H1 (cell line): ENCODE results near the gene ZNF648. TPM values are rescaled to one million over a fixed set of nuclear protein-coding genes. Genes with fewer than 3 reads are reported as not detected.

ENCODE experiments used
- CTCF ChIA-PET: fragments of 300-600 bp; sonication (Branson Sonifier 250); formaldehyde crosslinking; loops from one replicate; lab custom pipeline; 2021; ENCODE audit not compliant: partially characterized antibody; lab: Charles Lee
- POLR2A ChIA-PET: fragments of 300-600 bp; sonication (Branson Sonifier 250); formaldehyde crosslinking; loops from one replicate; lab custom pipeline; 2021; ENCODE audit warnings: inconsistent platforms; ENCODE audit not compliant: partially characterized antibody; lab: Charles Lee
- DNase-seq, 2 experiments: peaks; one replicate each; pipeline versions ENCODE4 v3.0.0 to v3.0.0-alpha.2; 2010 to 2022; ENCODE audit warnings: low spot score in 2 of 2, low read depth in 1 of 2, mixed read lengths in 1 of 2
- FAIRE-seq: peaks from 2 replicates; lab custom pipeline; 2011; peaks lifted over from hg19 to GRCh38; lab: Jason Lieb, UNC
- H2AFZ ChIP-seq: 2 replicates; pipeline ENCODE4 v1.8.1; 2012; ENCODE audit warnings: low read length, inconsistent platforms
- H2AK5ac ChIP-seq: 2 replicates; pipeline ENCODE4 v1.6.1; 2013; ENCODE audit warnings: low read depth, low read length
- H2BK120ac ChIP-seq: replicated peaks from 2 replicates; pipeline ENCODE3; 2013; ENCODE audit warnings: low read depth, low read length, inconsistent platforms
- H2BK12ac ChIP-seq: 2 replicates; pipeline ENCODE4 v1.6.1; 2013; ENCODE audit warnings: low read depth, low read length
- H2BK15ac ChIP-seq: 2 replicates; pipeline ENCODE4 v1.6.1; 2013; ENCODE audit warnings: low read length
- H2BK20ac ChIP-seq: 2 replicates; pipeline ENCODE4 v1.6.1; 2013; ENCODE audit warnings: low read length
- H2BK5ac ChIP-seq: 2 replicates; pipeline ENCODE4 v1.6.1; 2013; ENCODE audit warnings: low read depth, low read length
- H3K14ac ChIP-seq: 2 replicates; pipeline ENCODE4 v1.6.1; 2013; ENCODE audit warnings: inconsistent platforms; ENCODE audit not compliant: insufficient read length
- H3K18ac ChIP-seq: 2 replicates; pipeline ENCODE4 v1.6.1; 2013; ENCODE audit warnings: low read length; ENCODE audit errors: extremely low read depth
- H3K23ac ChIP-seq: 2 replicates; pipeline ENCODE4 v1.6.1; 2013; ENCODE audit warnings: inconsistent platforms; ENCODE audit not compliant: insufficient read length
- H3K23me2 ChIP-seq: 2 replicates; pipeline ENCODE4 v1.6.1; 2013; ENCODE audit warnings: low read depth, low read length
- H3K27ac ChIP-seq: 2 replicates; pipeline ENCODE4 v1.6.1; 2011; ENCODE audit warnings: low read depth, low read length, inconsistent platforms
- H3K27me3 ChIP-seq, 4 experiments: replicated peaks in 1 of 4; 1 replicate in 1 of 4; 2 replicates in 3 of 4; pipeline versions ENCODE4 v1.6.1 to v1.8.1; 2011 to 2013; ENCODE audit warnings: low read length in 3 of 4, mild to moderate bottlenecking in 3 of 4, inconsistent platforms in 2 of 4, mixed read lengths in 2 of 4, moderate library complexity in 1 of 4; ENCODE audit not compliant: control insufficient read depth in 3 of 4, insufficient read depth in 3 of 4; ENCODE audit errors: extremely low read depth in 1 of 4
- H3K36me3 ChIP-seq, 4 experiments: 2 replicates each; pipeline versions ENCODE4 v1.6.1 to v1.8.1; 2011 to 2013; ENCODE audit warnings: mild to moderate bottlenecking in 4 of 4, low read length in 3 of 4, moderate library complexity in 2 of 4, control low read depth in 1 of 4, inconsistent platforms in 1 of 4; ENCODE audit not compliant: insufficient read depth in 4 of 4, control insufficient read depth in 2 of 4
- H3K4ac ChIP-seq: replicated peaks from 2 replicates; pipeline ENCODE3; 2013; ENCODE audit warnings: low read length, low read depth, mixed read lengths, inconsistent platforms; ENCODE audit not compliant: insufficient read length
- H3K4me1 ChIP-seq, 4 experiments: replicated peaks in 1 of 4; 1 replicate in 1 of 4; 2 replicates in 3 of 4; pipeline versions ENCODE4 v1.6.1 to v1.8.1; 2011 to 2013; ENCODE audit warnings: low read length in 3 of 4, inconsistent platforms in 2 of 4, mixed read lengths in 1 of 4; ENCODE audit not compliant: insufficient read depth in 4 of 4, control insufficient read depth in 3 of 4
- H3K4me2 ChIP-seq, 2 experiments: 2 replicates each; pipeline versions ENCODE4 v1.6.1 to v1.8.1; 2011 to 2013; ENCODE audit warnings: low read depth in 2 of 2, low read length in 2 of 2, control low read depth in 1 of 2, inconsistent platforms in 1 of 2, mild to moderate bottlenecking in 1 of 2; ENCODE audit not compliant: insufficient read depth in 1 of 2
- H3K4me3 ChIP-seq, 4 experiments: fragments of 200-600, 300-600 bp in 1 of 4; sonication (generic), shearing (Covaris generic), sonication (Bioruptor Twin) in 1 of 4; 2 replicates each; pipeline versions ENCODE4 v1.5.1 to v1.8.1; 2011 to 2016; ENCODE audit warnings: low read length in 4 of 4, low read depth in 3 of 4, control low read depth in 2 of 4, inconsistent platforms in 2 of 4, mild to moderate bottlenecking in 2 of 4, mixed read lengths in 1 of 4, moderate library complexity in 1 of 4; ENCODE audit not compliant: insufficient read depth in 2 of 4; ENCODE audit errors: extremely low read depth in 1 of 4
- H3K56ac ChIP-seq: replicated peaks from 2 replicates; pipeline ENCODE3; 2013; ENCODE audit warnings: low read depth, mild to moderate bottlenecking, mixed read lengths, low read length, inconsistent platforms; ENCODE audit not compliant: insufficient read length
- H3K79me1 ChIP-seq: 2 replicates; pipeline ENCODE4 v1.6.1; 2013; ENCODE audit warnings: low read depth, low read length, control low read depth
- H3K79me2 ChIP-seq, 2 experiments: 2 replicates each; pipeline versions ENCODE4 v1.6.1 to v1.8.1; 2012 to 2013; ENCODE audit warnings: low read length in 2 of 2, mild to moderate bottlenecking in 2 of 2, inconsistent platforms in 1 of 2; ENCODE audit not compliant: insufficient read depth in 2 of 2, control insufficient read depth in 1 of 2
- H3K9ac ChIP-seq, 4 experiments: replicated peaks in 1 of 4; 1 replicate in 1 of 4; 2 replicates in 3 of 4; pipeline versions ENCODE4 v1.6.1 to v1.8.1; 2011 to 2013; ENCODE audit warnings: low read depth in 3 of 4, low read length in 3 of 4, control low read depth in 2 of 4, mild to moderate bottlenecking in 2 of 4, moderate library complexity in 2 of 4, inconsistent platforms in 1 of 4; ENCODE audit errors: extremely low read depth in 1 of 4
- H3K9me3 ChIP-seq, 2 experiments: 2 replicates each; pipeline versions ENCODE4 v1.6.1 to v1.8.1; 2012 to 2013; ENCODE audit warnings: mild to moderate bottlenecking in 2 of 2, moderate library complexity in 2 of 2, control low read depth in 1 of 2, inconsistent platforms in 1 of 2, low read depth in 1 of 2, low read length in 1 of 2, mixed read lengths in 1 of 2; ENCODE audit not compliant: insufficient read depth in 2 of 2
- H4K20me1 ChIP-seq, 2 experiments: replicated peaks in 1 of 2; 2 replicates each; pipeline versions ENCODE3 to v1.8.1; 2011 to 2013; ENCODE audit warnings: inconsistent platforms in 2 of 2, low read length in 2 of 2, mild to moderate bottlenecking in 1 of 2; ENCODE audit not compliant: insufficient read depth in 2 of 2, control insufficient read depth in 1 of 2
- H4K5ac ChIP-seq: 2 replicates; pipeline ENCODE4 v1.6.1; 2013; ENCODE audit warnings: low read length, low read depth, mixed read lengths, inconsistent platforms; ENCODE audit not compliant: insufficient read length
- H4K8ac ChIP-seq: 2 replicates; pipeline ENCODE4 v1.8.0; 2013; ENCODE audit warnings: mild to moderate bottlenecking, moderate library complexity, low read length, inconsistent platforms; ENCODE audit not compliant: insufficient read depth; ENCODE audit errors: extremely low read depth
- H4K91ac ChIP-seq: replicated peaks from 2 replicates; pipeline ENCODE3; 2013; ENCODE audit warnings: low read length, mixed read lengths, inconsistent platforms; ENCODE audit not compliant: insufficient read length
- BRCA1 ChIP-seq: IDR thresholded peaks from 2 replicates; pipeline ENCODE4 v1.6.1; 2012; ENCODE audit warnings: low read depth, low read length, improper control_type of control experiment
- CREB1 ChIP-seq: IDR thresholded peaks from 2 replicates; pipeline ENCODE4 v1.6.1; 2012; ENCODE audit warnings: inconsistent platforms
- EGR1 ChIP-seq: IDR thresholded peaks from 2 replicates; pipeline ENCODE4 v1.6.1; 2011; ENCODE audit warnings: low read depth, low read length, borderline replicate concordance
- EP300 ChIP-seq, 2 experiments: IDR thresholded peaks; 1 replicate in 1 of 2; 2 replicates in 1 of 2; pipeline ENCODE4 v1.6.1; 2011 to 2012; ENCODE audit warnings: low read depth in 2 of 2, low read length in 2 of 2, mild to moderate bottlenecking in 2 of 2, borderline replicate concordance in 1 of 2, inconsistent platforms in 1 of 2, moderate library complexity in 1 of 2
- GTF2F1 ChIP-seq: IDR thresholded peaks from 2 replicates; pipeline ENCODE4 v1.6.1; 2012; ENCODE audit warnings: low read depth, low read length, improper control_type of control experiment, borderline replicate concordance
- KDM4A ChIP-seq: IDR thresholded peaks from one replicate; pipeline ENCODE4 v1.7.1; 2012; ENCODE audit warnings: low read depth, mild to moderate bottlenecking, moderate library complexity, low read length, inconsistent platforms; ENCODE audit not compliant: severe bottlenecking
- POLR2A ChIP-seq, 2 experiments: IDR thresholded peaks; 1 replicate in 1 of 2; 2 replicates in 1 of 2; pipeline ENCODE4 v1.6.1; 2011; ENCODE audit warnings: low read depth in 2 of 2, low read length in 2 of 2, mild to moderate bottlenecking in 2 of 2; ENCODE audit errors: control extremely low read depth in 1 of 2
- SP1 ChIP-seq: IDR thresholded peaks from 2 replicates; pipeline ENCODE4 v1.6.1; 2011; ENCODE audit warnings: low read depth, low read length
- WGBS, 2 experiments: shearing (Covaris generic) in 1 of 2; methylation state at CpG; one replicate each; pipeline versions ENCODE4 v1.1.6 to v1.1.7; 2013 to 2015; ENCODE audit warnings: low lambda C conversion rate in 2 of 2, mixed read lengths in 2 of 2, inconsistent platforms in 1 of 2, low coverage in 1 of 2, missing lambda C conversion rate in 1 of 2; ENCODE audit not compliant: insufficient replicate concordance in 2 of 2, insufficient coverage in 1 of 2, insufficient read length in 1 of 2; ENCODE audit errors: extremely low coverage in 1 of 2, missing lambda C conversion rate in 1 of 2; 5-methylcytosine and 5-hydroxymethylcytosine counted together
- polyA plus RNA-seq, 7 experiments: library from polyadenylated mRNA; depleted of rRNA in 3 of 7; stranded (reverse) in 5 of 7; unstranded in 2 of 7; fragments of >200 nt in 5 of 7; fragments of 200-250 nt in 2 of 7; gene quantifications; 1 replicate in 5 of 7; 2 replicates in 1 of 7; 4 replicates in 1 of 7; pipeline versions ENCODE4 v1.2.1 to v1.2.3, GENCODE V29; 2011 to 2013; ENCODE audit warnings: missing spikeins in 2 of 7, mixed read lengths in 2 of 7
- total RNA-seq: library from RNA; stranded (reverse); fragmentation: NEBNext Ultra II Directional; extraction: Animal tissue kit (Norgen Biotek cat#: 25700); gene quantifications from 2 replicates; pipeline ENCODE4 v1.2.1, GENCODE V29; 2021
- TF ChIP-seq, protein P1 (sequence below): IDR thresholded peaks from 2 replicates; pipeline ENCODE4 v1.6.1; 2012; ENCODE audit warnings: low read length, inconsistent platforms
- TF ChIP-seq, protein P2 (sequence below): IDR thresholded peaks from 2 replicates; pipeline ENCODE4 v1.6.1; 2012; ENCODE audit warnings: inconsistent platforms

Gene ZNF648
- total and polyA plus RNA-seq, 2 of the 8 experiments (the other 6 are each of a cell fraction or from before 2014, with no cell fraction given) = 0.20 to 0.53 TPM

DNA sequence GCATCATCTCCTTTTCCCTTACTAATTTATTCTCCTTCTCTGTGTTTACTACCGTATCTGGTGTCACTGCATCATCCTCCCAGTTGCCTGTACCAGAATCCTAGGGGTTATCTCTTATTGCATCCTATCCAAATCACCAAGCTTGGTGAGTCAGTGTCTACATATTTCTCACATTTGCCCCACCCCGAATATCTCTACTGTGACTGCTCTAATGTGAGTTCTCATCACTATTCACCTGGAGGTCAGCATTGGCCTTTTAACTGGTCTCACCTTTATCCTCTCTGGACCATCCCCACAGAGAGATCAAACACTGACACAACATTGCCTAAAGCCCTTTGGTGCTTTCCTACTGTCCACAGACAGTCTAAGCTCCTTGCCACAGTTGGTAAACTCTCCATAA is 45.7 kb upstream of the ZNF648 start:
- H3K56ac ChIP-seq = no peak overlapping the region
- no peak overlapping the region for H2AFZ ChIP-seq
- no peak for DNase-seq
- H3K4me1 ChIP-seq = peaks cover 0 to 3% (median under 1%) of the 10 kb centered on the region in 4 experiments; a peak in 5 of 7 replicates
- H2BK12ac ChIP-seq = peak overlapping the region; percentile 72; the same call in 1 of the 2 replicates
- H2AK5ac ChIP-seq = no peak overlapping the region
- H3K27ac ChIP-seq = no peak overlapping the region
- ChIA-PET CTCF (interaction anchor here (1.0 to 4.4 kb wide), 4 partner anchors 9 to 376 kb away, joined by 3 to 27 read pairs (median 10); no protein-coding TSS in a partner anchor), POLR2A (no interaction called here)
- no peak overlapping the region for H4K8ac ChIP-seq
- no peak overlapping the region for H3K9ac ChIP-seq
- no peak for FAIRE-seq
- no peak overlapping the region for H2BK5ac ChIP-seq
- H4K20me1 ChIP-seq = no peaks in the 10 kb centered on the region
- no peak overlapping the region for H3K4me2 ChIP-seq
- H3K79me1 ChIP-seq = no peaks in the 10 kb centered on the region
- WGBS, 2 experiments = 98% methylated on average over 2 of the region's 2 CpGs; no CpG with 5 or more reads in 1 of the 2 experiments
- H3K23me2 ChIP-seq = no peaks in the 10 kb centered on the region
- H3K23ac ChIP-seq = no peak overlapping the region
- no peak overlapping the region for H3K18ac ChIP-seq
- no peak overlapping the region for H3K14ac ChIP-seq
- no peaks in the 10 kb centered on the region for H3K27me3 ChIP-seq
- no peak overlapping the region for H4K91ac ChIP-seq
- H2BK15ac ChIP-seq = no peak overlapping the region
- H3K79me2 ChIP-seq = no peaks in the 10 kb centered on the region
- no peak overlapping the region for H2BK120ac ChIP-seq
- H4K5ac ChIP-seq = no peak overlapping the region
- H3K4me3 ChIP-seq = no peak overlapping the region
- H3K9me3 ChIP-seq = no peaks in the 10 kb centered on the region
- no peaks in the 10 kb centered on the region for H3K36me3 ChIP-seq
- peak overlapping the region; percentile 77 for H2BK20ac ChIP-seq
- H3K4ac ChIP-seq = no peak overlapping the region
- TF ChIP-seq, protein P1, sequence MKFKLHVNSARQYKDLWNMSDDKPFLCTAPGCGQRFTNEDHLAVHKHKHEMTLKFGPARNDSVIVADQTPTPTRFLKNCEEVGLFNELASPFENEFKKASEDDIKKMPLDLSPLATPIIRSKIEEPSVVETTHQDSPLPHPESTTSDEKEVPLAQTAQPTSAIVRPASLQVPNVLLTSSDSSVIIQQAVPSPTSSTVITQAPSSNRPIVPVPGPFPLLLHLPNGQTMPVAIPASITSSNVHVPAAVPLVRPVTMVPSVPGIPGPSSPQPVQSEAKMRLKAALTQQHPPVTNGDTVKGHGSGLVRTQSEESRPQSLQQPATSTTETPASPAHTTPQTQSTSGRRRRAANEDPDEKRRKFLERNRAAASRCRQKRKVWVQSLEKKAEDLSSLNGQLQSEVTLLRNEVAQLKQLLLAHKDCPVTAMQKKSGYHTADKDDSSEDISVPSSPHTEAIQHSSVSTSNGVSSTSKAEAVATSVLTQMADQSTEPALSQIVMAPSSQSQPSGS = no peak
- no peak for TF ChIP-seq CREB1
- no peak for TF ChIP-seq BRCA1
- no peak for TF ChIP-seq SP1
- no peak for TF ChIP-seq EP300 (IDR thresholded peaks at IDR 0.05; ENCODE audit: borderline replicate concordance in 1 of 2, low read depth in 2 of 2, low read length in 2 of 2)
- TF ChIP-seq, protein P2, sequence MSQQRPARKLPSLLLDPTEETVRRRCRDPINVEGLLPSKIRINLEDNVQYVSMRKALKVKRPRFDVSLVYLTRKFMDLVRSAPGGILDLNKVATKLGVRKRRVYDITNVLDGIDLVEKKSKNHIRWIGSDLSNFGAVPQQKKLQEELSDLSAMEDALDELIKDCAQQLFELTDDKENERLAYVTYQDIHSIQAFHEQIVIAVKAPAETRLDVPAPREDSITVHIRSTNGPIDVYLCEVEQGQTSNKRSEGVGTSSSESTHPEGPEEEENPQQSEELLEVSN = no peak
- no peak for TF ChIP-seq GTF2F1
- TF ChIP-seq EGR1 = no peak
- TF ChIP-seq KDM4A = no peak
- no peak for TF ChIP-seq POLR2A (IDR thresholded peaks at IDR 0.05; ENCODE audit: control extremely low read depth in 1 of 2, low read depth in 2 of 2, low read length in 2 of 2)
